ENCODE measurements around the gene CSTF3. TPM values are rescaled to one million over a fixed set of nuclear protein-coding genes. Genes with fewer than 3 reads are reported as not detected.

CSTF3 gene
- polyA plus RNA-seq, 1 experiment = 38.6 TPM

GRCh38 chr11:33039274-33040032 lies 121.8 kb downstream of the CSTF3 start, which contains the start of gene TCP11L1:
TSS of gene TCP11L1 (plus strand) at chr11:33039572. CDS start at chr11:33043774, 4,202 bp downstream.
- H3K9me3 ChIP-seq (ENCODE audit: control insufficient read depth, insufficient read depth, low read length) = no peaks in the 10 kb centered on the region; the same call in 1 of the 2 replicates
- TF ChIP-seq, protein P1, sequence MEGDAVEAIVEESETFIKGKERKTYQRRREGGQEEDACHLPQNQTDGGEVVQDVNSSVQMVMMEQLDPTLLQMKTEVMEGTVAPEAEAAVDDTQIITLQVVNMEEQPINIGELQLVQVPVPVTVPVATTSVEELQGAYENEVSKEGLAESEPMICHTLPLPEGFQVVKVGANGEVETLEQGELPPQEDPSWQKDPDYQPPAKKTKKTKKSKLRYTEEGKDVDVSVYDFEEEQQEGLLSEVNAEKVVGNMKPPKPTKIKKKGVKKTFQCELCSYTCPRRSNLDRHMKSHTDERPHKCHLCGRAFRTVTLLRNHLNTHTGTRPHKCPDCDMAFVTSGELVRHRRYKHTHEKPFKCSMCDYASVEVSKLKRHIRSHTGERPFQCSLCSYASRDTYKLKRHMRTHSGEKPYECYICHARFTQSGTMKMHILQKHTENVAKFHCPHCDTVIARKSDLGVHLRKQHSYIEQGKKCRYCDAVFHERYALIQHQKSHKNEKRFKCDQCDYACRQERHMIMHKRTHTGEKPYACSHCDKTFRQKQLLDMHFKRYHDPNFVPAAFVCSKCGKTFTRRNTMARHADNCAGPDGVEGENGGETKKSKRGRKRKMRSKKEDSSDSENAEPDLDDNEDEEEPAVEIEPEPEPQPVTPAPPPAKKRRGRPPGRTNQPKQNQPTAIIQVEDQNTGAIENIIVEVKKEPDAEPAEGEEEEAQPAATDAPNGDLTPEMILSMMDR (IDR thresholded peaks at IDR 0.05; ENCODE audit: low read depth, low read length) = no peak
- H3K4me3 ChIP-seq (ENCODE audit: low read depth, low read length) = peak within 1 kb of the TSS; percentile 82
- DNase-seq (ENCODE audit: low read depth, low spot score) = peak; percentile 90
- CTCF ChIA-PET = interaction anchor here (0.5 to 1.6 kb wide), 7 partner anchors 8 to 212 kb away, joined by 3 to 7 read pairs (median 4); no protein-coding TSS in a partner anchor
- no peaks in the 10 kb centered on the region for H3K27me3 ChIP-seq (ENCODE audit: control insufficient read depth, insufficient read depth, low read length)
- POLR2A ChIA-PET = interaction anchor here (0.6 to 2.2 kb wide), 12 partner anchors 12 to 772 kb away, joined by 3 to 19 read pairs (median 4); partner anchors contain the start of gene DEPDC7
- H3K27ac ChIP-seq (ENCODE audit: low read depth, low read length) = peak within 1 kb of the TSS; percentile 99

GRCh38 chr11:33035011-33035410 lies 126.3 kb downstream of the CSTF3 start:
- POLR2A ChIA-PET = no interaction called here
- no peak for DNase-seq (ENCODE audit: low read depth, low spot score)

More at GRCh38 chr11:33035011-33035410, 126.3 kb downstream of the CSTF3 start:
- H3K4me3 ChIP-seq (ENCODE audit: low read depth, low read length) = no peak overlapping the region
- H3K27me3 ChIP-seq (ENCODE audit: control insufficient read depth, insufficient read depth, low read length) = no peaks in the 10 kb centered on the region
- CTCF ChIA-PET = interaction anchor here (0.7 kb wide), 1 partner anchor 20 kb away, joined by 4 read pairs; no protein-coding TSS in a partner anchor
- H3K9me3 ChIP-seq (ENCODE audit: control insufficient read depth, insufficient read depth, low read length) = no peaks in the 10 kb centered on the region; the same call in 1 of the 2 replicates
- no peak overlapping the region for H3K27ac ChIP-seq (ENCODE audit: low read depth, low read length)
- TF ChIP-seq, protein P1 (IDR thresholded peaks at IDR 0.05; ENCODE audit: low read depth, low read length) = no peak

Small RNA genes lying within 50 kb of the gene (small RNA-seq; reads per million reads assigned to genes)
- gene RF00019 (ENCODE audit: insufficient read length, low read depth) = not detected

Other genes with a start within 250 kb of the CSTF3 start
- 13.5 and 17.8 TPM in 2 replicates for gene DEPDC7, start 145.6 kb downstream of the CSTF3 start, polyA plus RNA-seq (2011; rRNA removed)
- 18.7 and 21.4 TPM in 2 replicates for gene TCP11L1, start 121.9 kb downstream of the CSTF3 start, polyA plus RNA-seq (2011; rRNA removed)
- gene HIPK3, start 95.9 kb upstream of the CSTF3 start, polyA plus RNA-seq (2011; rRNA removed) = 26.1 and 30.7 TPM in 2 replicates
- gene KIAA1549L, start 214.6 kb upstream of the CSTF3 start, polyA plus RNA-seq (2011; rRNA removed) = 2.8 and 3.3 TPM in 2 replicates

Data from AG04450 (cell line).